Uterus (tissue), 4 donors: ENCODE results near the gene SMAD6. TPM values are rescaled to one million over a fixed set of nuclear protein-coding genes. Genes with fewer than 3 reads are reported as not detected.

Source experiments
- DNase-seq, 2 donors: peaks; one replicate each; pipeline ENCODE4 v3.0.0-alpha.2; 2019 to 2020
- H3K27ac ChIP-seq, 2 donors: fragments of 200-600 bp; sonication (generic); 1 replicate in 1 of 2; 2 replicates in 1 of 2; pipeline ENCODE4 v1.5.1; 2016 to 2018
- H3K27me3 ChIP-seq, 2 donors: fragments of 200-600 bp; sonication (generic); one replicate each; pipeline ENCODE4 v1.5.1; 2018 to 2019; ENCODE audit warnings: control low read depth in 1 of 2
- H3K36me3 ChIP-seq, 2 donors: fragments of 200-600 bp; sonication (generic); one replicate each; pipeline ENCODE4 v1.5.1; 2019; ENCODE audit warnings: control low read depth in 1 of 2
- H3K4me1 ChIP-seq, 2 donors: fragments of 200-600 bp; sonication (generic); one replicate each; pipeline ENCODE4 v1.5.1; 2018 to 2019; ENCODE audit warnings: control low read depth in 1 of 2
- H3K4me3 ChIP-seq, 2 donors: fragments of 200-600 bp; sonication (generic); 1 replicate in 1 of 2; 2 replicates in 1 of 2; pipeline ENCODE4 v1.5.1; 2018 to 2019; ENCODE audit warnings: mild to moderate bottlenecking in 1 of 2
- H3K9me3 ChIP-seq, 2 donors: fragments of 200-600 bp; sonication (generic); one replicate each; pipeline ENCODE4 v1.5.1; 2019; ENCODE audit warnings: control low read depth in 1 of 2
- CTCF ChIP-seq, 4 experiments: fragments of 200-600 bp in 2 of 4; fragments of 450-650 bp in 2 of 4; sonication (generic) in 2 of 4; IDR thresholded peaks; one replicate each; pipeline ENCODE4 v1.5.1; 2016 to 2019; ENCODE audit warnings: antibody characterized with exemption in 4 of 4, mild to moderate bottlenecking in 2 of 4, moderate library complexity in 1 of 4
- POLR2A ChIP-seq, 2 donors: fragments of 450-650 bp; IDR thresholded peaks; one replicate each; pipeline ENCODE4 v1.6.1; 2016; ENCODE audit warnings: antibody characterized with exemption in 2 of 2, mild to moderate bottlenecking in 1 of 2, moderate library complexity in 1 of 2
- intact Hi-C: fragments of 100-400 bp; cut with DNase I; formaldehyde crosslinking; loops from one replicate; pipeline ENCODE4 v1.15.1; 2023; ENCODE audit warnings: low total_unique reads
- total RNA-seq, 4 donors: library from RNA; depleted of rRNA in 3 of 4; stranded (reverse); fragments of >200 nt in 3 of 4; gene quantifications; one replicate each; pipeline versions ENCODE4 v1.1.0 to v1.2.4, GENCODE V29; 2014 to 2023
- donor health status: DM: yes; HTN: yes; CAD: no.

SMAD6 gene
- total RNA-seq, 4 donors from 2014 or later = 9.4 to 30.1 (median 19.1) TPM

GRCh38 chr15:66691727-66692126 lies 10.3 kb upstream of the SMAD6 start:
- no peak for TF ChIP-seq CTCF (IDR thresholded peaks at IDR 0.05)
- no peak for TF ChIP-seq POLR2A (IDR thresholded peaks at IDR 0.05)
- intact Hi-C loops = no loop called here
- Histone ChIP-seq H3K36me3 (no peaks in the 10 kb centered on the region), H3K9me3 (no peaks in the 10 kb centered on the region), H3K27me3 (no peaks in the 10 kb centered on the region), H3K4me3 (no peak overlapping the region), H3K4me1 (no peaks in the 10 kb centered on the region), H3K27ac (no peak overlapping the region)
- DNase-seq = no peak

GRCh38 chr15:66692391-66692790 lies 9.6 kb upstream of the SMAD6 start:
- intact Hi-C loops = no loop called here
- H3K27ac ChIP-seq = no peak overlapping the region
- no peak for DNase-seq
- no peak overlapping the region for H3K4me3 ChIP-seq
- H3K36me3 ChIP-seq = no peaks in the 10 kb centered on the region
- no peaks in the 10 kb centered on the region for H3K27me3 ChIP-seq
- no peaks in the 10 kb centered on the region for H3K4me1 ChIP-seq
- TF ChIP-seq POLR2A (IDR thresholded peaks at IDR 0.05) = no peak
- TF ChIP-seq CTCF (IDR thresholded peaks at IDR 0.05) = no peak
- H3K9me3 ChIP-seq = no peaks in the 10 kb centered on the region

- Histone ChIP-seq H3K9me3 (no peaks in the 10 kb centered on the region), H3K4me1 (no peaks in the 10 kb centered on the region), H3K27ac (no peak overlapping the region), H3K27me3 (no peaks in the 10 kb centered on the region), H3K36me3 (no peaks in the 10 kb centered on the region), H3K4me3 (no peak overlapping the region)
- no peak for TF ChIP-seq POLR2A (IDR thresholded peaks at IDR 0.05)
- TF ChIP-seq CTCF (IDR thresholded peaks at IDR 0.05) = no peak
- DNase-seq = no peak
- intact Hi-C loops = no loop called here
Observed at GRCh38 chr15:66692808-66693596, 9.0 kb upstream of the SMAD6 start.

GRCh38 chr15:66696770-66697169 lies 5.3 kb upstream of the SMAD6 start:
- DNase-seq = no peak
- TF ChIP-seq CTCF (IDR thresholded peaks at IDR 0.05) (no peak), POLR2A (IDR thresholded peaks at IDR 0.05) (no peak)
- Histone ChIP-seq H3K27me3 (no peaks in the 10 kb centered on the region), H3K36me3 (no peaks in the 10 kb centered on the region), H3K27ac (no peak overlapping the region), H3K9me3 (no peaks in the 10 kb centered on the region), H3K4me1 (no peaks in the 10 kb centered on the region), H3K4me3 (no peak overlapping the region)
- intact Hi-C loops = no loop called here

- TF ChIP-seq POLR2A (IDR thresholded peaks at IDR 0.05) = no peak
- TF ChIP-seq CTCF (IDR thresholded peaks at IDR 0.05) = peak; percentile 53 to 70 (median 64)
- DNase-seq = peak; percentile 53 to 66
- Histone ChIP-seq H3K27ac (peak overlapping the region in 1 of 2 donors; percentile 9), H3K4me1 (no peaks in the 10 kb centered on the region), H3K9me3 (no peaks in the 10 kb centered on the region), H3K36me3 (no peaks in the 10 kb centered on the region), H3K4me3 (no peak overlapping the region), H3K27me3 (no peaks in the 10 kb centered on the region)
- intact Hi-C loops = no loop called here
Observed at GRCh38 chr15:66698318-66698961, 3.6 kb upstream of the SMAD6 start.
